Coronary artery (tissue), 2 donors: ENCODE data around the gene STXBP5.

Experiments used
- DNase-seq: peaks from one replicate; pipeline ENCODE4 v3.0.0-alpha.2; 2017; ENCODE audit warnings: low spot score
- H3K27ac ChIP-seq, 2 donors: fragments of 200-600 bp; sonication (generic); one replicate each; pipeline ENCODE4 v1.5.1; 2016 to 2019
- H3K4me3 ChIP-seq: fragments of 200-600 bp; sonication (generic); 2 replicates; pipeline ENCODE4 v1.5.1; 2016; ENCODE audit warnings: mild to moderate bottlenecking, moderate library complexity
- TF ChIP-seq, protein P1 (sequence below): fragments of 200-600 bp; sonication (generic); IDR thresholded peaks from one replicate; pipeline ENCODE4 v1.5.1; 2019; ENCODE audit warnings: antibody characterized with exemption

Gene STXBP5

DNA sequence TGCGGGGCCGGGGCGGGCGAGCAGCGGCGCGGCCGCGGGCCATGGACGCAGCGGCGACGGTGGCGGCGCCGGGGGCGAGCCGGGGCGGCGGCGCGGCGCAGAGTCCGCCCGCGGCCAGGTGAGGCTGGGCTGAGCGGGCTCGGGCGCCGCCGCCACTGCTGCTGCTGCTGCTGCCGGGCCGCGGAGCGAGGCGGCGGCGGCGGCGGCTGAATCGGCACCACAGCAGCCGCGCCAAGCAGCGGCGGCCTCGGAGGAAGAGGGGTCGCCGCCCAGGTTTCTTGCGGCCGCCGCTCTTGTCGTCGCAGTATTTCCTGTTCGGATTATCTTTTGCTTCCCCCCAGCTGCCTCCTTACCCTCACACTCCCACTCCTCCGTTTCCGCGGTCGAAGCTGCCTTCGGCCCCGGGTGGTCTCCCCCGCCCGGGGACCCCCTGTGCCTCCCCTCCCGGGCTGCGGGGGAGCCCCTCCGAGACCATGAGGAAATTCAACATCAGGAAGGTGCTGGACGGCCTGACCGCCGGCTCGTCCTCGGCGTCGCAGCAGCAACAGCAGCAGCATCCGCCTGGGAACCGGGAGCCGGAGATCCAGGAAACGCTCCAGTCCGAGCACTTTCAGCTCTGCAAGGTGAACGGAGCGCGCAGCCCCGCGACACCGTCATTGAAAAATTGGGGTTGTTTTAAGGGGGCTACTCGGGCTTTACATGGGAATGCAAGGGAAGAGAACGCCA, at the start of gene STXBP5:
TSS of gene STXBP5 (plus strand) at position 358 of the 726 bp plus-strand sequence. CDS start at position 474, 116 bp downstream.
- peak; percentile 79 for DNase-seq
- TF ChIP-seq, protein P1, sequence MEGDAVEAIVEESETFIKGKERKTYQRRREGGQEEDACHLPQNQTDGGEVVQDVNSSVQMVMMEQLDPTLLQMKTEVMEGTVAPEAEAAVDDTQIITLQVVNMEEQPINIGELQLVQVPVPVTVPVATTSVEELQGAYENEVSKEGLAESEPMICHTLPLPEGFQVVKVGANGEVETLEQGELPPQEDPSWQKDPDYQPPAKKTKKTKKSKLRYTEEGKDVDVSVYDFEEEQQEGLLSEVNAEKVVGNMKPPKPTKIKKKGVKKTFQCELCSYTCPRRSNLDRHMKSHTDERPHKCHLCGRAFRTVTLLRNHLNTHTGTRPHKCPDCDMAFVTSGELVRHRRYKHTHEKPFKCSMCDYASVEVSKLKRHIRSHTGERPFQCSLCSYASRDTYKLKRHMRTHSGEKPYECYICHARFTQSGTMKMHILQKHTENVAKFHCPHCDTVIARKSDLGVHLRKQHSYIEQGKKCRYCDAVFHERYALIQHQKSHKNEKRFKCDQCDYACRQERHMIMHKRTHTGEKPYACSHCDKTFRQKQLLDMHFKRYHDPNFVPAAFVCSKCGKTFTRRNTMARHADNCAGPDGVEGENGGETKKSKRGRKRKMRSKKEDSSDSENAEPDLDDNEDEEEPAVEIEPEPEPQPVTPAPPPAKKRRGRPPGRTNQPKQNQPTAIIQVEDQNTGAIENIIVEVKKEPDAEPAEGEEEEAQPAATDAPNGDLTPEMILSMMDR, result no peak
- H3K4me3 ChIP-seq, result peak within 1 kb of the TSS; percentile 88
- peak within 1 kb of the TSS; percentile 93 to 99 for H3K27ac ChIP-seq

DNA sequence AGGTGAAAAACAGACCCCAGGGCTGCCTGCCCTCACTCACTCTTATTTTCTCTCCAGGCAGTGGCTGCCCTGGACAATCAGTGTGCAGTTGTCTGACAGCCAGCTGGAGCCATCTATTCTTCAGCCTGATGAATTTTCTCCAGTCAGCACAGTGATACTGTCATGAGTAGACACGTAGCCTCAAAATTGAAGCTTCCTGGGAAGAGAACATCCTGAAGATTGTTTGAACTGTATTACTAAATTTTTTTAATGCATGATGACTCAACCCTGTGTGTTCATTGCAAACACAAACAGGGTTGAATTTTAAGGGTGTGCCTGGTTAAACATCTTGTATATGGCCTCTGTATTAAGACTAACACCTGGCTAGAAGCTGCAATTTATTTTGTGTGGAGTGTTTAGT, 49.8 kb upstream of the STXBP5 start:
- TF ChIP-seq, protein P1, result no peak
- no peak overlapping the region for H3K27ac ChIP-seq
- H3K4me3 ChIP-seq, result no peak overlapping the region
- DNase-seq, result no peak

DNA sequence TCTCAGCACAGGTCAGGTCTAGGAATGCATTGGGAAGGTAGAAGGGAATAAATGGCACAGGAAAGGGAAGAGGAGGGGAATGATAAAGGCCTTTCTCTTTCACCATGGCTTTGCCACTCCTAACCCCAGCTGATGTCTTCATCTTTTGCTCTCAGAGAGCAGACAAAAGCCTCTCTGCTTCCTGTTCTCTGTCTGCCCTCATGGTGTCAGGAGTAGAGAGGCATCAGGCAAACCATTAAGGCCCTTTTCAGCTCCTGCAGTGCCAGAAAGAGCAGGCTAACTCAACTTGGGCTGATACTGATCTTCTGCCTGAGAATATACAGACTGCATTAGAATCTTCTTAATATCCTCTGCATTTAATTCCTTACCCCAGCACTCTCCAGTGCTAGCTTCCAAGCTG, 48.0 kb upstream of the STXBP5 start:
- TF ChIP-seq, protein P1, result no peak
- no peak for DNase-seq
- Histone ChIP-seq H3K4me3 (no peak overlapping the region), H3K27ac (no peak overlapping the region)

DNA sequence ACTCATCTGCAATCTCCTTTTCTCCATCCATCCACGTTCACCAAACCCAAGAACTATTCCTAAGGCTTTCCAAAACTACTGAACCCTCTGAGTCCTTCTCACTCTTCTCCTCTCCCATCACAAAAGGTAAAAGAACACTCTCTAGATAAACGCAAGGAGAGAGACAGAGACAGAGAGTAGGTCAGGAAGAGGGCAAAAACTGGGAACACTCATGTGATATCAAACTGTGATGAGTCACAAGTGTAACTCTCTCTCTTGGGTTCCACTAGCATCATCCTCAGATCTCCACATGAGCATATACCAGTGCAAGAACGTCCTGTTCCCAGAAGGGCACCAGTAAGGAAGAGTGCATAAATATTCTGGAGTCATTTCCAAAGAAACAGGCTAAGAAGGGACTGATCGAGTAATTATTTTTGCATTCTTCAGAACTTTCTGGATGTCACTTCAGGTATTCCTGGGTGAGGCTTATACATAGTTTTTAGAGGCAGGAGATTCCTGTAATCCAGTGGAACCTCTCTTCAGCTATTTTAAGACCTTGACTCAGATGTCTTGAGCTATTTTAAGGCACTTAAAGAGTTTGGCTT, 47.3 kb upstream of the STXBP5 start:
- no peak for DNase-seq
- Histone ChIP-seq H3K27ac (no peak overlapping the region), H3K4me3 (no peak overlapping the region)
- TF ChIP-seq, protein P1, result no peak

DNA sequence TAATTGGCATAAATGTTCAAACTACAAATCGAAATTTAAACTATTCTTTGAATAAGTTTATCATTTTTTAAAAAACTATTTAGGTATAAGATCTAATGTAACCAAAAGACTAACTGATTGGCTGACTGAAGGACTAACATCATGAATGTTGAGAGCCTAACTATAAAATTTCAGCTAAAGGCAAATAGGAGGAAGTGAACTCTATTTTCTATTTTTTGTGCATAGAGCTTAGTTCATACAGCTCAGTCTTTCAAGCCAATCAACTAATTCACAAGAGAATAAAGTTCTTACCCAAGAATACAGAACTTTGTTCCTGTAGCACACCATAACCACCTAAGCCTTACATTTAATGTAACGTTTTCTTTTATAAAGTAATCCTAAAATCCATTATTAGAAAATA, 46.3 kb upstream of the STXBP5 start:
- Histone ChIP-seq H3K4me3 (no peak overlapping the region), H3K27ac (no peak overlapping the region)
- no peak for DNase-seq
- TF ChIP-seq, protein P1, result no peak

DNA sequence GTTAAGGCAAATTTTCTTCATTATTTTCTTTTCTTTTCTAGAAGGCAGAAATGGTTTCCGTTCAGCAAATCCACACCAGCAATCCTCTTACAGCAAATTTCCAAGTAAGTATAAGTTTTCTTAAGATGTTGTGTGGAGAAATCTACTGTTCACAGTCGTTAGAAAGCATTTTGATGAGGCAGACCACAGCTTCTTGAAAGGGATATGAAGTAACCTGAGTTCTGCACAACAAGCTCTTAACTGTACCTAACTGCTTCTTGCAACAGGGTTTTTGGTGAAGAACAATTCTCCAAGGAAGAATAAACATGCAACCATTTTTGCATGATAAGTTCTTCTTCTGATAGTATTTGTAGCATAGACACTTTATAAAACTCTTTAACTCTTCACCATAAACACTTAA, 45.3 kb upstream of the STXBP5 start:
- no peak overlapping the region for H3K4me3 ChIP-seq
- DNase-seq, result no peak
- no peak overlapping the region for H3K27ac ChIP-seq
- TF ChIP-seq, protein P1, result no peak
